ENCODE measurements around the gene SLC38A6. TPM values are rescaled to one million over a fixed set of nuclear protein-coding genes. Genes with fewer than 3 reads are reported as not detected.
"Not testable (repeated sequence)": the region's sequence is repeated elsewhere in the genome, so short reads cannot be mapped to it uniquely, and the experiment has no call there.

SLC38A6 gene
- total and polyA plus RNA-seq, 9 donors = 6.8 to 18.7 (median 15.1) TPM

DNA sequence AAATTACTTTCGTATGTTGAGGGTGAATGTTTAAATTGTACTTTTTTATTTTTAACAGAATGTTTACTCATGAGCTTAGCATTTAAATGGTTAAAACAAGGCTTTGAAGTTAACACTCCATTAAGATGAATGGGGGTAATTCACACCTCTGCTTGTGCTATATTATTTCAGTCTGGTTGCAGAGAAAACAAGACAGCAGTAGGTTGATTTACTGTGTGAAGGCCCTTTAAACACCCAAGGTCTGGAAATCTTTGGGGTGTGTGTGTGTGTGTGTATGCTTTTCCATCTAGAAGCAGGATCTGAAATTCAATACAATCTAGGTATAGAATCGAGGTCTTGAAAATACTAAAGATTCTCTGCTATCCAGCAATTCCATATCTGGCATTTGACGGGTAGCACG, 83.8 kb downstream of the SLC38A6 start:
- Histone ChIP-seq H3K27me3 (no peaks in the 10 kb centered on the region), H3K4me3 (no peak overlapping the region), H3K36me3 (no peaks in the 10 kb centered on the region), H3K27ac (no peak overlapping the region), H3K4me1 (ENCODE audit: insufficient read depth) (no peaks in the 10 kb centered on the region), H3K9me3 (no peaks in the 10 kb centered on the region)
- no peak for DNase-seq
- intact Hi-C loops (cut with DNase I) = no loop called here
- TF ChIP-seq CTCF (IDR thresholded peaks at IDR 0.05) (no peak), POLR2A (IDR thresholded peaks at IDR 0.05) (no peak), EP300 (IDR thresholded peaks at IDR 0.05) (no peak)
- WGBS, 3 donors = 87 to 92% (median 92%) methylated on average over 4 of the region's 4 CpGs

- Histone ChIP-seq H3K27me3 (no peaks in the 10 kb centered on the region), H3K4me1 (ENCODE audit: insufficient read depth) (no peaks in the 10 kb centered on the region), H3K4me3 (no peak overlapping the region), H3K9me3 (no peaks in the 10 kb centered on the region), H3K36me3 (no peaks in the 10 kb centered on the region), H3K27ac (no peak overlapping the region)
- intact Hi-C loops (cut with DNase I) = no loop called here
- no peak for TF ChIP-seq EP300 (IDR thresholded peaks at IDR 0.05)
- TF ChIP-seq CTCF (IDR thresholded peaks at IDR 0.05) = no peak
- no peak for TF ChIP-seq POLR2A (IDR thresholded peaks at IDR 0.05)
- DNase-seq = no peak
These were observed 84.6 kb downstream of the SLC38A6 start for GRCh38 chr14:61065656-61066055.

- H3K9me3 ChIP-seq; H3K36me3 ChIP-seq; H3K4me1 ChIP-seq (ENCODE audit: insufficient read depth); intact Hi-C loops (cut with DNase I); H3K27me3 ChIP-seq; H3K4me3 ChIP-seq; H3K27ac ChIP-seq; DNase-seq: not testable (repeated sequence)
These were observed 91.4 kb downstream of the SLC38A6 start for GRCh38 chr14:61072442-61072841.

DNA sequence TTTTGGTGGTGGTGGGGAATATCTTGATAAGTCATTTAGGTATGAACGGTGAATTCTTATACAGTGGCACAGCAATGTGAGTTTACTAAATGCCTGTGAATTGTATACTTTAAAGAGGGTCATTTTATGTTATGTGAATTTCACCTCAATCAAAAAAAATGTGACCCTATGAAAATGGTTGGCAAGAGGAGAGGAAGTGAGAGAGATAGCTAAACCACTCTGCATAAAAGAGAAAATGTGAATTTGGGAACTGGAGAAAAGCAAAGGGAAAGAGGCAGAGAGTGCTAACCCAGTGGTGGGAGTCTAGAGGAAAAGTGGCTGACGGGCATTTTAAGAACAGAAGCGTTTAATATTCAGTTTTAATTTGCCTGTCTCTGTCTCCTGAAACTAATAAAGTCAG, 93.8 kb downstream of the SLC38A6 start:
- intact Hi-C loops (cut with DNase I) = loop anchor here in 1 of 4 donors (5.0 kb wide), 1 partner anchor 917 kb away; no protein-coding TSS in a partner anchor
- H3K27me3 ChIP-seq = no peaks in the 10 kb centered on the region

DNA sequence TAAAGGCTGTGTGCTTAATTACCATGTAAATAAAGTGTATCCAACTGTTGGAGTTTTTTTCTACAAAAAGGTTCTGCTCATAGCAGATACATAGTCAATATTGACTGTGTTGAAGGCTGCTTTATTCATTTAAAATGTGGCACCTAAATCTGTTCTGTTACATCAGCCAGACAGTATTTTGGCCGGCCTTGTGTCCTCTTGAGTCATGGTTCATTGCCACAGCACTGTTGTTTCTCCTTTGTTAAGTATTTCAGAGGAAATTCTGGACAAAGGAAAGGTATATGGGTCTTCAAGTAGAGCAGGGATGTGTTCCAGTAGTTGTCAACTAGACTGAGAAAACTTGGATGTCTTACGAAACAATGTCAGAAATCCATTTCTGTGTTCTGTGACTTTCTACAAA, 95.5 kb downstream of the SLC38A6 start:
- no peaks in the 10 kb centered on the region for H3K27me3 ChIP-seq
- TF ChIP-seq EP300 (IDR thresholded peaks at IDR 0.05) (no peak), CTCF (IDR thresholded peaks at IDR 0.05) (no peak), POLR2A (IDR thresholded peaks at IDR 0.05) (no peak)
- 91 to 96% (median 94%) methylated on average over 2 of the region's 2 CpGs for whole genome bisulfite sequencing, 3 donors
- H3K36me3 ChIP-seq = no peaks in the 10 kb centered on the region
- no peaks in the 10 kb centered on the region for H3K9me3 ChIP-seq
- no peak overlapping the region for H3K4me3 ChIP-seq
- no peaks in the 10 kb centered on the region for H3K4me1 ChIP-seq (ENCODE audit: insufficient read depth)
- intact Hi-C loops (cut with DNase I) = loop anchor here in 1 of 4 donors (5.0 kb wide), 1 partner anchor 916 kb away; no protein-coding TSS in a partner anchor
- no peak overlapping the region for H3K27ac ChIP-seq
- DNase-seq = no peak

More for the DNA sequence above, 93.8 kb downstream of the SLC38A6 start:
- no peaks in the 10 kb centered on the region for H3K9me3 ChIP-seq
- H3K36me3 ChIP-seq = no peaks in the 10 kb centered on the region
- TF ChIP-seq POLR2A (IDR thresholded peaks at IDR 0.05) = no peak
- no peak for TF ChIP-seq CTCF (IDR thresholded peaks at IDR 0.05)
- TF ChIP-seq EP300 (IDR thresholded peaks at IDR 0.05) = no peak
- no peaks in the 10 kb centered on the region for H3K4me1 ChIP-seq (ENCODE audit: insufficient read depth)
- H3K4me3 ChIP-seq = no peak overlapping the region
- no peak overlapping the region for H3K27ac ChIP-seq
- 86 to 93% (median 89%) methylated on average over 3 of the region's 3 CpGs for WGBS, 3 donors
- DNase-seq = no peak
